GM12891 (cell line): ENCODE measurements around the gene RBM7.
A peak's percentile ranks its signal among the peaks of the same experiment; 100 is the strongest.

Source experiments
- DNase-seq: peaks from one replicate; pipeline ENCODE4 v3.0.0; 2011; ENCODE audit warnings: low spot score; ENCODE audit not compliant: insufficient read length
- FAIRE-seq: peaks from 2 replicates; lab custom pipeline; 2011; peaks lifted over from hg19 to GRCh38; lab: Jason Lieb, UNC
- PAX5 ChIP-seq: IDR thresholded peaks from 2 replicates; pipeline ENCODE4 v1.6.1; 2011; ENCODE audit warnings: low read length, moderate library complexity, mild to moderate bottlenecking; ENCODE audit not compliant: insufficient read depth, severe bottlenecking
- POLR2A ChIP-seq: IDR thresholded peaks from 2 replicates; pipeline ENCODE4 v1.6.1; 2011; ENCODE audit warnings: low read depth, low read length, control low read depth
- POLR2AphosphoS5 ChIP-seq: IDR thresholded peaks from 2 replicates; pipeline ENCODE4 v1.6.1; 2011; ENCODE audit warnings: low read depth, low read length, control low read depth
- POU2F2 ChIP-seq: IDR thresholded peaks from 2 replicates; pipeline ENCODE4 v1.6.1; 2011; ENCODE audit warnings: low read depth, mild to moderate bottlenecking, control low read depth, low read length, moderate library complexity
- SPI1 ChIP-seq: IDR thresholded peaks from 2 replicates; pipeline ENCODE4 v1.6.1; 2011; ENCODE audit warnings: low read depth, low read length, control low read depth
- TAF1 ChIP-seq: IDR thresholded peaks from 2 replicates; pipeline ENCODE4 v1.6.1; 2011; ENCODE audit warnings: low read depth, low read length, control low read depth

RBM7 gene

DNA sequence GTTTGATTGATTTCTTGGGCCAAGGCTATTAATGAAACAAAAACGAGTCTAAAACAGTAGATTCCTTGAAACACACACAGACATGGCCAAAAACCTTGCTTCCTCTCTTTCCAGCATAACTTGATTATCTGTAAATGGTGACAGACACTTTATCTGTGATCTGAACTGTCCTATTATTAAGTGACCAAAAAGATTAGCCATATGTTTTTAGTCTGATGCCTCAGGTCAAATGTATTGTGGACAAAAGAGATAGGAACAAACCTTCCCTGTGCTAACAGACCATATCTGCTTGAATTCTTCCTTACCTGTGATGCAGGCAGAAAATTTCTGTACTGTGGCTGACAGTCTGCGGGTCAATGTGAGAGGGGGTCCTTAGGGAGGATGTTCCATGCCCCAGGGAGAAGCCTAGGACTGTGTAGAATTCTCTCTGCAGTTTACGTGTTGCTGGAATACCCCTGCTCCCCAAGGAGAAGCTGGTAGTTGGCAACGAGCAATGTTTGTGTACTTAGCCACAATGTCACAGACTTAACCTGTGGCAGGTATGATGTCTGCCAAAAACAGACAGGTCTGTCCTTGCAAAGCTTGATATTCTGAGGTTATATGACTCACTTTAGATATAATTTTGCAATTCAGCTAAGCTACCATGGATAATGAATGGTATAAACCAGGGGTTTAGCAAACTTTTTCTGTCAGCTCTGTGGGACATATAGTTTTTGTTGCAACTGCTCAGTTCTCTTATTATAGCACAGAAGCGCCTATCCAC, 31.4 kb upstream of the RBM7 start:
- FAIRE-seq, result no peak
- DNase-seq, result no peak

DNA sequence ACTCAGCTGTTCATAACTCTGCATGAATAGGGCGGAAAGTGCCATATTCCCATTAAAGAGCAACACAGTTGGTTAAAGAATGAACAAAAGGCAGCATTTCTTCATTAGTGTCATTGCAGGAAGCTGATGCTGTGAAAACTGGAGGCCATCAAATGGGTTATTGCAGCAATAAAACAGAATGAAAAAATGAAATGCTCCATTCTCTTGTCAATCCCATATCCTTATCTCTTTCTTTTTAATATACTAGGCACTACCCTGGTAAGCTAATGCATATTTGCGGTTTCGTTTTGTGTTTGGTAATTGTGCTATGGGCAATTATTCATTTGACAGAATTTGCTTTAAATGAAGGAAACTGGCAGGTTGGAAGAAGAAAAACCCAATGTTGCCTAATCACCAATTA, 25.4 kb upstream of the RBM7 start:
- DNase-seq (no peak), FAIRE-seq (no peak)
- TF ChIP-seq POLR2A, result no peak
- TF ChIP-seq POLR2AphosphoS5, result no peak
- no peak for TF ChIP-seq POU2F2
- no peak for TF ChIP-seq SPI1
- no peak for TF ChIP-seq TAF1
- no peak for TF ChIP-seq PAX5

More for the DNA sequence above, 31.4 kb upstream of the RBM7 start:
- TF ChIP-seq POLR2A (no peak), POU2F2 (no peak), POLR2AphosphoS5 (no peak), PAX5 (no peak), TAF1 (no peak), SPI1 (no peak)

DNA sequence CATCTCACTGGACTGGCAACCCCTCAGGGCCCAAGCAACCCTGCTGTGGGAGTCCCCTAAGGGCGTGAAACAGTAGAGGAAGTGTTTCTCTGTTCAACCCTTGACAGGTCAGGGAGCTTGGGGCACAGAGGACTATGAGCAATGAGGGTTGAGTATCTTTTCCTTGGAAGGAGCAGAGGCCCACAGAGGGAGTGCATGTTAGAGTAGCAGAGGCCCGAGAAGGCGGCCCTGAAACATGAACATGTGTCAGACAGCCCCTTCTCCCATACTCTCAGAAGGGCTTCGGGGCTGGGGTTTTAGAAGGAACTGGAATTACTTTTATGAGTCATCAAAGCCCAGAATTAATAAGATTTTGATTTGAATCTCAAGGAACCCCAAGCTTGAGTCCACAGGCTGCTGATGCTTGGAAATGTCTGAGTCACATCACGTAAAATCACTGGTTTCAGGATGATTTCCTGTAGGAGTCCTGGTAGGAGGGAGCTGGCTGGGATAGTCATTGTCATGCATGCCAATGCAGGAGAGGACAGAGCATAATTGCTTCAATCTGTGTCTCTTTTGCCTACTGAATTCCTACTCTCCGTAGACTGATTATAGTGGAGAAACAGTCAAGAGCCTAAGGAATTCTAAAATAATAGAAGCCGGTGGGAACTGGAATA, 22.7 kb upstream of the RBM7 start:
- TF ChIP-seq POU2F2, result no peak
- TF ChIP-seq PAX5, result no peak
- TF ChIP-seq TAF1, result no peak
- TF ChIP-seq SPI1, result peak; percentile 53
- FAIRE-seq, result no peak

GRCh38 chr11:114379394-114380069, 20.9 kb upstream of the RBM7 start:
- DNase-seq (no peak), FAIRE-seq (no peak)
- TF ChIP-seq POLR2A (no peak), PAX5 (no peak), POLR2AphosphoS5 (no peak), SPI1 (no peak), POU2F2 (no peak), TAF1 (no peak)

More for the DNA sequence above, 22.7 kb upstream of the RBM7 start:
- no peak for DNase-seq

DNA sequence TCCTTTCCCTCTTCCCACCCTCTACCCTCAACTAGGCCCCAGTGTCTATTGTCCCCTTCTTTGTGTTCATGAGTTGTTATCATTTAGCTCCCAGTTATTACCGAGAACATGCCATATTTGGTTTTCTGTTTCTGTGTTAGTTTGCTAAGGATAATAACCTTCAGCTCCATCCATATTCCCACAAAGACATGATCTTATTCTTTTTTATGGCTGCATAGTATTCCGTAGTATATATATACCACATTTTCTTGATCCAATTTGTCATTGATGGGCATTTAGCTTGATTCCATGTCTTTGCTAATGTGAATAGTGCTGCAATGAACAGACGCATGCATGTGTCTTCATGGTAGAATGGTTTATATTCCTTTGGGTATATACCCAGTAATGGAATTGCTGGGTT, 18.0 kb upstream of the RBM7 start:
- no peak for FAIRE-seq
- DNase-seq, result no peak
- TF ChIP-seq POLR2A (no peak), POU2F2 (no peak), PAX5 (no peak), SPI1 (no peak), TAF1 (no peak), POLR2AphosphoS5 (no peak)

DNA sequence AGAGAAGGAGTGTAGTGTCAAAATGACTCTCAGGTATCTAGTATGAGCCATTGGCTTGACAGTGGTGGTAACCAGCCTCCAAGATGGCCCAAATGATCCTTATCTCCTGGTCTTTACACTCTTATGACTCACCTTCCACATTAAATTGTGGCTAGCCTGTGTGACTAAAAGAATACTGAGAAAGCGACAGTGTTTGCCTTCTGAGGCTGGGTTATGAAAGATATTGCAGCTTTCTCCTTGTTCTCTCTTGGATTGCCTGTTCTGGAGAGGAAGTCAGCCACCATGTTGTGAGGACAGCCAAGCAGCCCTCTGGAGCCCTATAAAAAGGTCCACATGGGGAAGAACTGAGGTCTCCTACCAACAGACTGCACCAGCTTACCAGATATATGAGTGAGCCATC, 16.0 kb upstream of the RBM7 start:
- no peak for DNase-seq
- TF ChIP-seq TAF1, result no peak
- no peak for TF ChIP-seq POU2F2
- TF ChIP-seq SPI1, result no peak
- no peak for TF ChIP-seq POLR2A
- TF ChIP-seq POLR2AphosphoS5, result no peak
- TF ChIP-seq PAX5, result no peak
- FAIRE-seq, result no peak

GRCh38 chr11:114386131-114386530, 14.3 kb upstream of the RBM7 start:
- no peak for FAIRE-seq
- no peak for DNase-seq
- TF ChIP-seq POLR2AphosphoS5 (no peak), TAF1 (no peak), POLR2A (no peak), PAX5 (no peak), SPI1 (no peak), POU2F2 (no peak)

DNA sequence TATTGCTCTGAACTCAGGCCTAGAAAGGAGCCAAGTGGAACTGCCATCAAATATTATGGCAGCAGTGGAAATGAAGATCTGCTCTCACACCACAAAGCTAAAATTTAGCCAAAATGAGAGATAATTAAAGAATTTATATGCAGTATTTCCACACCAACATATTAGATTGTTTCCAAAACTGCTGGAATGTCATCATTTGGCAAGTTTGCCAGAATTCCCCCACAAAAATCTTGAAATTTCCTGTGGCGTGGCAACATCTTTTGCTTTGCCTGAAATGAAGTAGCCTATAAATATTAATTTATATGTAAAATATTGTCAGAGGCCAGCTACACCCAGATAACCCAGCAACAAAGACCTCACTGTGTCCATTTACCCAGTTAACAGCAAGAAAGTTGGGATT, 13.9 kb upstream of the RBM7 start:
- DNase-seq (no peak), FAIRE-seq (no peak)
- TF ChIP-seq PAX5 (no peak), POLR2A (no peak), SPI1 (no peak), POLR2AphosphoS5 (no peak), TAF1 (no peak), POU2F2 (no peak)

DNA sequence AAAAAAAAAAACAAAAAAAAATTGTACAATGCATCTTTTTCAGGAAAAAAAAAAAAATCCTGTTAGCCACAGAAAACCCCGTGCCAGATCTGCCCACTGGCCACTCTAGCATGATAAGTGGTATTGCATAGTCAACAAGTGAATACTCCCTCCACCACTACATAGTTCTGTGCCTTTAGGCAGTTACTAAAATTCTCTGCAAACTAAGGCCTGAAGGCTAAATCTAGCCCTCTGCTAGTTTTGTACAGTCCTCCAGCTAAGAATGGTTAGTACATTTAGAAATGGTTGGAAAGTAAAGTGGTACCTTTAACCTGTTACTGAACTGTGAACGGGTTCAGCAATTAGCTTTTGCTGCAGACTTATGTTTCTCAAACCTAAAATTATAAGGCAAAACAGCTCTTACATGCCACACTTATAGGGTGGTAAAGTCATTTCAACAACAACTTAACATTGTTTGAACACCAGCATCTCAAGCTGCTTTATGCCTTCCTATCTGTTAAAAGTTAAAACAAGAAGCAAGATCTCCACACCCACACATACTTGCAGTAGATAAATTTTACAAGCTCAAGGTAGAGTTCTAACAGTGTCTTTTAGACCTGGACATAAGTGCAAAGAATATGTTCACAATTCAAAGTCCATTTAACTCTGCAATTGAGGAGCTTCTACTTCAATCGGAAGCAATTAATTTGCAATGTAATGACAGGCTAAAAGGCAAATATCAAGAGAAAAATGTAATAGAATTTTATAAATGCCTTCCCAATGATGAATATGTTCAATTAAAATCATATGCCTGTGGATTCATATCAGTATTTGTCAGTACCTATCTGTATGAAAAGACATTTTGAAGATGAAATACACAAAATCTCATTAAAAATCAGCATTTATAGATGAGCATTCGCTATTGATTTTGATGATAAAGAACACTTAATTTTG, 7.5 kb upstream of the RBM7 start:
- FAIRE-seq, result no peak
- TF ChIP-seq POLR2A, result no peak
- no peak for TF ChIP-seq POU2F2
- TF ChIP-seq SPI1, result no peak
- no peak for TF ChIP-seq POLR2AphosphoS5
- no peak for TF ChIP-seq PAX5
- TF ChIP-seq TAF1, result no peak
- no peak for DNase-seq
